OCI-LY1 (cell line): Measurements from ENCODE around the gene PRKCE.
A peak's percentile ranks its signal among the peaks of the same experiment; 100 is the strongest.

Experiments used
- H2AFZ ChIP-seq: fragments of 200-600 bp; sonication (generic), shearing (Covaris generic); 2 replicates; pipeline ENCODE4 v1.6.0; 2014; ENCODE audit warnings: antibody characterized with exemption, mild to moderate bottlenecking, low read length
- H3F3A ChIP-seq: fragments of 200-600 bp; sonication (generic), shearing (Covaris generic); 2 replicates; pipeline ENCODE4 v1.6.0; 2014; ENCODE audit warnings: mild to moderate bottlenecking, antibody characterized with exemption, low read length, moderate library complexity; ENCODE audit not compliant: insufficient read depth
- H3K27ac ChIP-seq: fragments of 200-600 bp; sonication (generic); 2 replicates; pipeline ENCODE4 v1.5.1; 2014; ENCODE audit warnings: low read length, mixed run types, mild to moderate bottlenecking, low read depth; ENCODE audit not compliant: poor library complexity, severe bottlenecking
- H3K27me3 ChIP-seq: fragments of 200-600 bp; sonication (generic); 2 replicates; pipeline ENCODE4 v1.6.0; 2014; ENCODE audit warnings: antibody characterized with exemption, mild to moderate bottlenecking, low read length, moderate library complexity; ENCODE audit not compliant: insufficient read depth
- H3K36me3 ChIP-seq: fragments of 200-600 bp; sonication (generic); 2 replicates; pipeline ENCODE4 v1.6.1; 2014; ENCODE audit warnings: mild to moderate bottlenecking, antibody characterized with exemption, low read length, moderate library complexity, mixed read lengths; ENCODE audit not compliant: insufficient read depth
- H3K4me1 ChIP-seq: fragments of 200-600 bp; sonication (generic); 2 replicates; pipeline ENCODE4 v1.5.1; 2014; ENCODE audit warnings: mild to moderate bottlenecking, low read length, moderate library complexity; ENCODE audit not compliant: insufficient read depth, severe bottlenecking
- H3K4me2 ChIP-seq: fragments of 200-600 bp; sonication (generic), shearing (Covaris generic); 2 replicates; pipeline ENCODE4 v1.6.1; 2014; ENCODE audit warnings: low read length
- H3K4me3 ChIP-seq: fragments of 200-600 bp; sonication (generic); 2 replicates; pipeline ENCODE4 v1.5.1; 2014; ENCODE audit warnings: low read length, low read depth, mild to moderate bottlenecking, mixed read lengths; ENCODE audit not compliant: poor library complexity, severe bottlenecking
- H3K79me2 ChIP-seq: fragments of 200-600 bp; shearing (Covaris generic); 2 replicates; pipeline ENCODE4 v1.6.1; 2016; ENCODE audit warnings: mixed run types, low read length, mixed read lengths; ENCODE audit not compliant: insufficient read depth
- H3K9ac ChIP-seq: fragments of 200-600 bp; sonication (generic), shearing (Covaris generic); 2 replicates; pipeline ENCODE4 v1.6.1; 2014; ENCODE audit warnings: mild to moderate bottlenecking, low read length, mixed read lengths
- H3K9me2 ChIP-seq: fragments of 200-600 bp; sonication (generic), shearing (Covaris generic); 2 replicates; pipeline ENCODE4 v1.6.1; 2014; ENCODE audit warnings: low read depth, mild to moderate bottlenecking, low read length, mixed read lengths
- H3K9me3 ChIP-seq: fragments of 200-600 bp; shearing (Covaris generic); 2 replicates; pipeline ENCODE4 v1.6.1; 2014; ENCODE audit warnings: low read length, mixed read lengths
- H4K20me1 ChIP-seq: fragments of 200-600 bp; sonication (generic), shearing (Covaris generic); 2 replicates; pipeline ENCODE4 v1.6.0; 2016; ENCODE audit warnings: mild to moderate bottlenecking, low read length; ENCODE audit not compliant: insufficient read depth
- EZH2 ChIP-seq: fragments of 200-600 bp; sonication (generic), shearing (Covaris generic); IDR thresholded peaks from 2 replicates; pipeline ENCODE4 v1.8.0; 2017; ENCODE audit warnings: borderline replicate concordance, mixed run types, mild to moderate bottlenecking, antibody characterized with exemption, low read length, moderate library complexity, mixed read lengths
- TF ChIP-seq, protein P1 (sequence below): fragments of 200-600 bp; sonication (generic), shearing (Covaris generic); IDR thresholded peaks from 2 replicates; pipeline ENCODE4 v1.5.1; 2017; ENCODE audit warnings: mild to moderate bottlenecking, antibody characterized with exemption, low read length, moderate library complexity, mixed read lengths

The PRKCE gene

DNA sequence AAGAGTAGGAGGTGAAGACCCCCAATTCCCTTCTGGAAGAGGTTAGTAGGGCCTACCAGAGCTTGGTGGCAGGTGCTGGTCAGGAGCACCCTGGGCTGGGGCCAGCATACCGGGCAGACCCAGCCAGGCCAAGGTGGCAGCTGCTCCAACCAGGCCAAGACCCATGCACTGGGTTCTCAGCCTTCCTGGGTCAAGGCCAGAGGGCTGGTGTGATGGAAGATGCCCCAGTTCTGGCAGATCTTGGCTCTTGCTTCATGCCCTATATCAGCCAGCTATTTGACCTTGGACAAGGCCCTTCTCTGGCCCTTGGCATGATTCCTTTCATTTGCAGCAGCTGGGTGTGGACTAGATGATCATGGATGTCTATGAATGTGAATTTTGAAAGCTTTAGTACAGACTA lies 57.7 kb downstream of the PRKCE start:
- Histone ChIP-seq H3F3A (no peaks in the 10 kb centered on the region), H3K4me1 (peaks cover 34% of the 10 kb centered on the region), H3K4me3 (no peak overlapping the region), H3K27me3 (no peaks in the 10 kb centered on the region), H3K9me2 (no peaks in the 10 kb centered on the region), H4K20me1 (no peaks in the 10 kb centered on the region), H3K36me3 (peaks cover 26% of the 10 kb centered on the region), H2AFZ (no peak overlapping the region), H3K79me2 (no peaks in the 10 kb centered on the region), H3K4me2 (no peak overlapping the region), H3K9me3 (no peaks in the 10 kb centered on the region), H3K27ac (no peak overlapping the region), H3K9ac (no peak overlapping the region)
- no peak for TF ChIP-seq EZH2
- TF ChIP-seq, protein P1, sequence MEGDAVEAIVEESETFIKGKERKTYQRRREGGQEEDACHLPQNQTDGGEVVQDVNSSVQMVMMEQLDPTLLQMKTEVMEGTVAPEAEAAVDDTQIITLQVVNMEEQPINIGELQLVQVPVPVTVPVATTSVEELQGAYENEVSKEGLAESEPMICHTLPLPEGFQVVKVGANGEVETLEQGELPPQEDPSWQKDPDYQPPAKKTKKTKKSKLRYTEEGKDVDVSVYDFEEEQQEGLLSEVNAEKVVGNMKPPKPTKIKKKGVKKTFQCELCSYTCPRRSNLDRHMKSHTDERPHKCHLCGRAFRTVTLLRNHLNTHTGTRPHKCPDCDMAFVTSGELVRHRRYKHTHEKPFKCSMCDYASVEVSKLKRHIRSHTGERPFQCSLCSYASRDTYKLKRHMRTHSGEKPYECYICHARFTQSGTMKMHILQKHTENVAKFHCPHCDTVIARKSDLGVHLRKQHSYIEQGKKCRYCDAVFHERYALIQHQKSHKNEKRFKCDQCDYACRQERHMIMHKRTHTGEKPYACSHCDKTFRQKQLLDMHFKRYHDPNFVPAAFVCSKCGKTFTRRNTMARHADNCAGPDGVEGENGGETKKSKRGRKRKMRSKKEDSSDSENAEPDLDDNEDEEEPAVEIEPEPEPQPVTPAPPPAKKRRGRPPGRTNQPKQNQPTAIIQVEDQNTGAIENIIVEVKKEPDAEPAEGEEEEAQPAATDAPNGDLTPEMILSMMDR = no peak

DNA sequence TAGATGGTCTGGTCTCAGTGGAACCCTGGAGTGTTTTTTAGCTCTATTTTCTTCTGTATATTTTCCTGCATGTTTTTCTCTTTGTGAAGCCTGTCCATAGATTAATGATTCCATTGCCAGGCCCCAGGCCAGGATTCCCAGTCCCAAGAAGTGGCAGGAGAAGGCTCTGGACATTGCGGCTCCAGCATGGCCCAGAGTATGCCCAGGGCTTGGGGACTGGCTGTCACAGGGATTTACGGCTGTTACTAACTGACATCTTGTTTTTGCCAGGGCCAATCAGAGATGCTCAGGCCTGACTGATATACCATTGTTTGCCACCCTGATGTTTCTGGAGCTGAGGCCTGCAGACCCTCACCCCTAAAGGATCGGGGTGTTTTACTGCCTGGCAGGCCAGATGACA lies 59.0 kb downstream of the PRKCE start:
- H3K9ac ChIP-seq = no peak overlapping the region
- no peaks in the 10 kb centered on the region for H3K79me2 ChIP-seq
- TF ChIP-seq, protein P1 = no peak
- no peak for TF ChIP-seq EZH2
- no peak overlapping the region for H2AFZ ChIP-seq
- peaks cover 34% of the 10 kb centered on the region for H3K4me1 ChIP-seq
- H3K27ac ChIP-seq = peak overlapping the region; percentile 30
- no peaks in the 10 kb centered on the region for H4K20me1 ChIP-seq
- H3K36me3 ChIP-seq = peaks cover 26% of the 10 kb centered on the region
- no peak overlapping the region for H3K4me3 ChIP-seq
- no peaks in the 10 kb centered on the region for H3K9me2 ChIP-seq
- H3K27me3 ChIP-seq = no peaks in the 10 kb centered on the region
- no peak overlapping the region for H3K4me2 ChIP-seq
- no peaks in the 10 kb centered on the region for H3K9me3 ChIP-seq
- no peaks in the 10 kb centered on the region for H3F3A ChIP-seq

DNA sequence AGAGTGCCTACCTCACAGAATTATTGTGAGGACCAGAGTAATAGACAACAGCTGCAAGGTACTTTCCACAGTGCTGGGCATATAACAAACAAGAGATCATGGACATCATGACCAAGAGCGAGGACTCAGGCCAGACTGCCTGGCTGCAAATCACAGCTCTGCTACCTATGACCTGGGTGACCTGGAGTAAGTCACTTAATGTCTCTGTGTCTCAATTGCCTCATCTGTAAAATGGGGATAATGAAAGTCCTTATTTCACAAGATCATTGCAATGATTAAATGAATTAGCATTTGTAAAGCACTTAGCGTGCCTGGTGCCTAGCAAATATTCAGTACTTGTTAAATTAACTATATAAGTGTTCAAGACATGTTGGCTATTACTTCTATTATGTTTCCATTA lies 59.7 kb downstream of the PRKCE start:
- Histone ChIP-seq H3K4me2 (no peak overlapping the region), H4K20me1 (no peaks in the 10 kb centered on the region), H3K9ac (no peak overlapping the region), H3K4me1 (peaks cover 34% of the 10 kb centered on the region), H2AFZ (no peak overlapping the region), H3K79me2 (no peaks in the 10 kb centered on the region), H3K27me3 (no peaks in the 10 kb centered on the region), H3K27ac (no peak overlapping the region), H3K9me3 (no peaks in the 10 kb centered on the region), H3F3A (no peaks in the 10 kb centered on the region), H3K4me3 (no peak overlapping the region), H3K36me3 (peaks cover 25% of the 10 kb centered on the region), H3K9me2 (no peaks in the 10 kb centered on the region)
- no peak for TF ChIP-seq EZH2
- TF ChIP-seq, protein P1 = no peak
